K562 (cell line): Measurements from ENCODE around the gene PUDP. TPM values are rescaled to one million over a fixed set of nuclear protein-coding genes. Genes with fewer than 3 reads are reported as not detected.

Experiments used
- ATAC-seq: fragments of 200-7000 bp; cut with Tn5 transposase; 3 replicates; pipeline ENCODE4 v1.9.1; 2020; ENCODE audit warnings: moderate library complexity
- BruUV-seq: library from RNA; stranded (reverse); fragments of 400-500 nt; replicated peaks from 2 replicates; lab custom pipeline; 2021; lab: Mats Ljungman, UMichigan
- CTCF ChIA-PET: fragments of 300-600 bp; formaldehyde crosslinking; extraction: SDS; loops from one replicate; lab custom pipeline; 2021; ENCODE audit warnings: low intra/inter-chr PET ratio; lab: Yijun Ruan, JAX
- POLR2A ChIA-PET: fragments of 300-600, 350-650 bp; sonication (Branson Sonifier 250); formaldehyde crosslinking; extraction: SDS; loops from one replicate; lab custom pipeline; 2021; ENCODE audit warnings: antibody characterized with exemption, inconsistent platforms; lab: Yijun Ruan, JAX
- DNase-seq, 4 experiments: peaks; one replicate each; pipeline versions ENCODE4 v3.0.0 to v3.0.0-alpha.2; 2011 to 2018; ENCODE audit warnings: low spot score in 3 of 4, mixed read lengths in 3 of 4; ENCODE audit errors: extremely low read depth in 1 of 4
- FAIRE-seq: peaks from 2 replicates; lab custom pipeline; 2011; peaks lifted over from hg19 to GRCh38; lab: Jason Lieb, UNC
- H2AFZ ChIP-seq: 2 replicates; pipeline ENCODE4 v1.6.0; 2011; ENCODE audit warnings: low read depth, low read length, control low read depth, inconsistent platforms
- H3K27ac ChIP-seq: fragments of 200-600 bp; 3 replicates; pipeline ENCODE4 v1.8.0; 2011; ENCODE audit warnings: low read depth, mild to moderate bottlenecking, control low read depth, inconsistent platforms, low read length, moderate library complexity, mixed read lengths; ENCODE audit errors: extremely low read depth
- H3K27me3 ChIP-seq, 2 experiments: fragments of 300-600 bp in 1 of 2; 2 replicates in 1 of 2; 3 replicates in 1 of 2; pipeline versions ENCODE4 v1.6.0 to v1.8.0; 2011; ENCODE audit warnings: inconsistent platforms in 2 of 2, low read length in 2 of 2, mild to moderate bottlenecking in 1 of 2, mixed read lengths in 1 of 2, moderate library complexity in 1 of 2; ENCODE audit not compliant: control insufficient read depth in 2 of 2, insufficient read depth in 2 of 2
- H3K36me3 ChIP-seq: fragments of 300-600 bp; 3 replicates; pipeline ENCODE4 v1.8.0; 2011; ENCODE audit warnings: mild to moderate bottlenecking, low read length, inconsistent platforms; ENCODE audit not compliant: control insufficient read depth, insufficient read depth
- H3K4me1 ChIP-seq, 2 experiments: fragments of 200-600 bp in 1 of 2; replicated peaks in 1 of 2; 2 replicates in 1 of 2; 3 replicates in 1 of 2; pipeline versions ENCODE4 v1.5.1 to v1.8.0; 2011; ENCODE audit warnings: inconsistent platforms in 2 of 2, low read length in 2 of 2, mild to moderate bottlenecking in 1 of 2, mixed read lengths in 1 of 2, moderate library complexity in 1 of 2; ENCODE audit not compliant: control insufficient read depth in 2 of 2, insufficient read depth in 2 of 2
- H3K4me2 ChIP-seq: 2 replicates; pipeline ENCODE4 v1.6.1; 2011; ENCODE audit warnings: low read length, control low read depth, inconsistent platforms, mixed read lengths; ENCODE audit not compliant: insufficient read depth
- H3K4me3 ChIP-seq: fragments of 200-600 bp; sonication (generic), shearing (Covaris generic); 2 replicates; pipeline ENCODE4 v1.5.1; 2016; ENCODE audit warnings: control low read depth, inconsistent platforms
- H3K79me2 ChIP-seq: fragments of 200-600 bp; 3 replicates; pipeline ENCODE4 v1.8.0; 2011; ENCODE audit warnings: low read length, inconsistent platforms; ENCODE audit not compliant: control insufficient read depth, insufficient read depth
- H3K9ac ChIP-seq, 2 experiments: 2 replicates each; pipeline versions ENCODE4 v1.6.0 to v1.6.1; 2011; ENCODE audit warnings: low read depth in 2 of 2, low read length in 2 of 2, control low read depth in 1 of 2, inconsistent platforms in 1 of 2, mild to moderate bottlenecking in 1 of 2, mixed read lengths in 1 of 2; ENCODE audit not compliant: insufficient read depth in 1 of 2
- H3K9me1 ChIP-seq: one replicate; pipeline ENCODE4 v1.6.0; 2011; ENCODE audit warnings: inconsistent platforms, mild to moderate bottlenecking, low read length, moderate library complexity; ENCODE audit not compliant: control insufficient read depth, insufficient read depth
- H3K9me3 ChIP-seq: replicated peaks from 2 replicates; pipeline ENCODE4 v1.5.1; 2011; ENCODE audit warnings: low read depth, low read length, inconsistent platforms; ENCODE audit not compliant: control insufficient read depth, insufficient read depth
- H4K20me1 ChIP-seq: replicated peaks from 2 replicates; pipeline ENCODE4 v1.6.1; 2011; ENCODE audit warnings: low read length, inconsistent platforms, mixed read lengths; ENCODE audit not compliant: control insufficient read depth, insufficient read depth
- CCNT2 ChIP-seq: IDR thresholded peaks from 2 replicates; pipeline ENCODE4 v1.6.1; 2011; ENCODE audit warnings: borderline replicate concordance, low read depth, mild to moderate bottlenecking, moderate library complexity, mixed read lengths, low read length; ENCODE audit not compliant: insufficient read length; ENCODE audit errors: extremely low read depth
- CEBPB ChIP-seq: fragments of 450-650 bp; IDR thresholded peaks from 2 replicates; pipeline ENCODE4 v1.6.1; 2016; ENCODE audit warnings: missing genetic modification characterization, missing compliant biosample characterization
- MIER1 ChIP-seq: fragments of 450-650 bp; IDR thresholded peaks from 2 replicates; pipeline ENCODE4 v1.6.1; 2016; ENCODE audit warnings: antibody characterized with exemption, mild to moderate bottlenecking, low read depth
- MYC ChIP-seq, 2 experiments: fragments of 250-450 bp in 1 of 2; sonication (Bioruptor Pico) in 1 of 2; IDR thresholded peaks; 2 replicates each; pipeline versions ENCODE4 v1.5.1 to v1.6.1; 2012 to 2021; ENCODE audit warnings: low read depth in 2 of 2, borderline replicate concordance in 1 of 2, improper control_type of control experiment in 1 of 2, low read length in 1 of 2, mild to moderate bottlenecking in 1 of 2, moderate library complexity in 1 of 2
- NEUROD1 ChIP-seq: fragments of 150-350 bp; IDR thresholded peaks from 2 replicates; pipeline ENCODE4 v1.6.1; 2014; ENCODE audit warnings: borderline replicate concordance, low read length, low read depth; ENCODE audit not compliant: partially characterized antibody
- SNIP1 ChIP-seq: fragments of 450-650 bp; IDR thresholded peaks from 2 replicates; pipeline ENCODE4 v1.7.1; 2017; ENCODE audit warnings: low read depth, mild to moderate bottlenecking
- TOE1 ChIP-seq, 2 experiments: fragments of 450-650 bp in 1 of 2; sonication (generic) in 1 of 2; formaldehyde crosslinking in 1 of 2; IDR thresholded peaks; 2 replicates each; pipeline versions ENCODE4 v1.7.1 to v1.8.0; 2016 to 2022; ENCODE audit warnings: borderline replicate concordance in 2 of 2, mild to moderate bottlenecking in 2 of 2, antibody characterized with exemption in 1 of 2, inconsistent platforms in 1 of 2, low read depth in 1 of 2, missing genetic modification reagents in 1 of 2, moderate library complexity in 1 of 2
- XRCC4 ChIP-seq: IDR thresholded peaks from one replicate; pipeline ENCODE4 v1.6.1; 2011; ENCODE audit not compliant: insufficient read depth, insufficient read length; ENCODE audit errors: extremely low read depth
- WGBS: fragments of 100-300 bp; shearing (Covaris generic); methylation state at CpG from one replicate; pipeline ENCODE4 v1.1.6; 2016; ENCODE audit warnings: low coverage, mixed read lengths; ENCODE audit not compliant: insufficient coverage; ENCODE audit errors: missing lambda C conversion rate; 5-methylcytosine and 5-hydroxymethylcytosine counted together
- in situ Hi-C: fragments of 300-500 bp; cut with MboI; formaldehyde crosslinking; loops from 4 replicates; pipeline ENCODE4 v1.15.0; 2018; ENCODE audit warnings: inconsistent platforms, mixed read lengths
- intact Hi-C: fragments of 100-400 bp; cut with micrococcal nuclease; formaldehyde crosslinking; loops from 2 replicates; pipeline ENCODE4 v1.14.2; 2022
- polyA plus RNA-seq, 8 experiments: library from polyadenylated mRNA; depleted of rRNA in 4 of 8; stranded (reverse) in 5 of 8; unstranded in 3 of 8; fragments of >200 nt; fragmentation: Nextera tagmentation in 2 of 8; fragmentation: Illumina TruSeq in 1 of 8; extraction: Ambion mirVana in 2 of 8; extraction: Trizol in 1 of 8; gene quantifications; 2 replicates each; pipeline versions ENCODE4 v1.2.1 to v1.2.3, GENCODE V29; 2011 to 2014; ENCODE audit warnings: inconsistent platforms in 1 of 8, missing spikeins in 1 of 8
- total RNA-seq, 7 experiments: library from RNA; depleted of rRNA in 6 of 7; stranded (reverse); fragments of >200 nt in 6 of 7; fragmentation: Illumina TruSeq in 2 of 7; extraction: Trizol in 2 of 7; gene quantifications; 2 replicates each; pipeline versions ENCODE4 v1.2.1 to v1.2.3, GENCODE V29; 2011 to 2021; ENCODE audit warnings: low replicate concordance in 1 of 7
- TF ChIP-seq, protein P1 (sequence below): sonication (generic); formaldehyde crosslinking; IDR thresholded peaks from 2 replicates; pipeline ENCODE4 v1.8.0; 2023; ENCODE audit warnings: mild to moderate bottlenecking, missing genetic modification reagents
- TF ChIP-seq, protein P2 (sequence below), 2 experiments: fragments of 150-350 bp in 1 of 2; IDR thresholded peaks; 2 replicates each; pipeline ENCODE4 v1.6.1; 2012 to 2016; ENCODE audit warnings: low read depth in 2 of 2, low read length in 2 of 2, mild to moderate bottlenecking in 1 of 2, moderate library complexity in 1 of 2

Gene PUDP
- total and polyA plus RNA-seq, 9 of the 15 experiments (the other 6 are each of a cell fraction or from before 2014, with no cell fraction given), result 13.6 to 63.0 (median 29.2) TPM

GRCh38 chrX:7077241-7078230 is 70.4 kb downstream of the PUDP start:
- intact Hi-C loops (no loop called here), in situ Hi-C loops (no loop called here)
- Histone ChIP-seq H3K4me1 (no peaks in the 10 kb centered on the region), H2AFZ (no peak overlapping the region), H3K4me2 (no peak overlapping the region), H3K9me3 (no peaks in the 10 kb centered on the region), H3K36me3 (peaks cover 10% of the 10 kb centered on the region; the same call in 2 of the 3 replicates), H4K20me1 (no peaks in the 10 kb centered on the region), H3K9me1 (no peaks in the 10 kb centered on the region), H3K27me3 (no peaks in the 10 kb centered on the region), H3K4me3 (no peak overlapping the region), H3K79me2 (no peaks in the 10 kb centered on the region; the same call in 2 of the 3 replicates), H3K27ac (no peak overlapping the region), H3K9ac (no peak overlapping the region)
- TF ChIP-seq CEBPB (no peak), CCNT2 (no peak), XRCC4 (no peak), MIER1 (no peak), NEUROD1 (no peak), SNIP1 (no peak), MYC (IDR thresholded peaks at IDR 0.05; ENCODE audit: low read depth, low read length) (no peak), MYC (CRISPR knock-in tag; IDR thresholded peaks at IDR 0.05; ENCODE audit: borderline replicate concordance, low read depth) (no peak), TOE1 (IDR thresholded peaks at IDR 0.05; ENCODE audit: borderline replicate concordance) (no peak), TOE1 (CRISPR knock-in tag; IDR thresholded peaks at IDR 0.05; ENCODE audit: borderline replicate concordance, low read depth) (no peak)
- TF ChIP-seq, protein P1, sequence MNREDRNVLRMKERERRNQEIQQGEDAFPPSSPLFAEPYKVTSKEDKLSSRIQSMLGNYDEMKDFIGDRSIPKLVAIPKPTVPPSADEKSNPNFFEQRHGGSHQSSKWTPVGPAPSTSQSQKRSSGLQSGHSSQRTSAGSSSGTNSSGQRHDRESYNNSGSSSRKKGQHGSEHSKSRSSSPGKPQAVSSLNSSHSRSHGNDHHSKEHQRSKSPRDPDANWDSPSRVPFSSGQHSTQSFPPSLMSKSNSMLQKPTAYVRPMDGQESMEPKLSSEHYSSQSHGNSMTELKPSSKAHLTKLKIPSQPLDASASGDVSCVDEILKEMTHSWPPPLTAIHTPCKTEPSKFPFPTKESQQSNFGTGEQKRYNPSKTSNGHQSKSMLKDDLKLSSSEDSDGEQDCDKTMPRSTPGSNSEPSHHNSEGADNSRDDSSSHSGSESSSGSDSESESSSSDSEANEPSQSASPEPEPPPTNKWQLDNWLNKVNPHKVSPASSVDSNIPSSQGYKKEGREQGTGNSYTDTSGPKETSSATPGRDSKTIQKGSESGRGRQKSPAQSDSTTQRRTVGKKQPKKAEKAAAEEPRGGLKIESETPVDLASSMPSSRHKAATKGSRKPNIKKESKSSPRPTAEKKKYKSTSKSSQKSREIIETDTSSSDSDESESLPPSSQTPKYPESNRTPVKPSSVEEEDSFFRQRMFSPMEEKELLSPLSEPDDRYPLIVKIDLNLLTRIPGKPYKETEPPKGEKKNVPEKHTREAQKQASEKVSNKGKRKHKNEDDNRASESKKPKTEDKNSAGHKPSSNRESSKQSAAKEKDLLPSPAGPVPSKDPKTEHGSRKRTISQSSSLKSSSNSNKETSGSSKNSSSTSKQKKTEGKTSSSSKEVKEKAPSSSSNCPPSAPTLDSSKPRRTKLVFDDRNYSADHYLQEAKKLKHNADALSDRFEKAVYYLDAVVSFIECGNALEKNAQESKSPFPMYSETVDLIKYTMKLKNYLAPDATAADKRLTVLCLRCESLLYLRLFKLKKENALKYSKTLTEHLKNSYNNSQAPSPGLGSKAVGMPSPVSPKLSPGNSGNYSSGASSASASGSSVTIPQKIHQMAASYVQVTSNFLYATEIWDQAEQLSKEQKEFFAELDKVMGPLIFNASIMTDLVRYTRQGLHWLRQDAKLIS (CRISPR knock-in tag), result no peak
- TF ChIP-seq, protein P2, sequence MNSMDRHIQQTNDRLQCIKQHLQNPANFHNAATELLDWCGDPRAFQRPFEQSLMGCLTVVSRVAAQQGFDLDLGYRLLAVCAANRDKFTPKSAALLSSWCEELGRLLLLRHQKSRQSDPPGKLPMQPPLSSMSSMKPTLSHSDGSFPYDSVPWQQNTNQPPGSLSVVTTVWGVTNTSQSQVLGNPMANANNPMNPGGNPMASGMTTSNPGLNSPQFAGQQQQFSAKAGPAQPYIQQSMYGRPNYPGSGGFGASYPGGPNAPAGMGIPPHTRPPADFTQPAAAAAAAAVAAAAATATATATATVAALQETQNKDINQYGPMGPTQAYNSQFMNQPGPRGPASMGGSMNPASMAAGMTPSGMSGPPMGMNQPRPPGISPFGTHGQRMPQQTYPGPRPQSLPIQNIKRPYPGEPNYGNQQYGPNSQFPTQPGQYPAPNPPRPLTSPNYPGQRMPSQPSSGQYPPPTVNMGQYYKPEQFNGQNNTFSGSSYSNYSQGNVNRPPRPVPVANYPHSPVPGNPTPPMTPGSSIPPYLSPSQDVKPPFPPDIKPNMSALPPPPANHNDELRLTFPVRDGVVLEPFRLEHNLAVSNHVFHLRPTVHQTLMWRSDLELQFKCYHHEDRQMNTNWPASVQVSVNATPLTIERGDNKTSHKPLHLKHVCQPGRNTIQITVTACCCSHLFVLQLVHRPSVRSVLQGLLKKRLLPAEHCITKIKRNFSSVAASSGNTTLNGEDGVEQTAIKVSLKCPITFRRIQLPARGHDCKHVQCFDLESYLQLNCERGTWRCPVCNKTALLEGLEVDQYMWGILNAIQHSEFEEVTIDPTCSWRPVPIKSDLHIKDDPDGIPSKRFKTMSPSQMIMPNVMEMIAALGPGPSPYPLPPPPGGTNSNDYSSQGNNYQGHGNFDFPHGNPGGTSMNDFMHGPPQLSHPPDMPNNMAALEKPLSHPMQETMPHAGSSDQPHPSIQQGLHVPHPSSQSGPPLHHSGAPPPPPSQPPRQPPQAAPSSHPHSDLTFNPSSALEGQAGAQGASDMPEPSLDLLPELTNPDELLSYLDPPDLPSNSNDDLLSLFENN (IDR thresholded peaks at IDR 0.05; ENCODE audit: low read depth in 2 of 2, low read length in 2 of 2), result no peak
- no TSS peak for BruUV-seq
- no peak for DNase-seq
- ChIA-PET POLR2A (interaction anchor here (0.6 kb wide), 1 partner anchor 23 kb away, joined by 4 read pairs; no protein-coding TSS in a partner anchor), CTCF (no interaction called here)
- 88% methylated on average over 12 of the region's 23 CpGs for WGBS
- ATAC-seq, result no peak
- no peak for FAIRE-seq
